Suppressor macrophage treated with lipopolysaccharide for 1 hour (primary cell): ENCODE results near the gene SMAD3.

Source experiments
- DNase-seq, 3 donors: peaks; one replicate each; pipeline ENCODE4 v3.0.0-alpha.2; 2020 to 2022

Gene SMAD3

DNA sequence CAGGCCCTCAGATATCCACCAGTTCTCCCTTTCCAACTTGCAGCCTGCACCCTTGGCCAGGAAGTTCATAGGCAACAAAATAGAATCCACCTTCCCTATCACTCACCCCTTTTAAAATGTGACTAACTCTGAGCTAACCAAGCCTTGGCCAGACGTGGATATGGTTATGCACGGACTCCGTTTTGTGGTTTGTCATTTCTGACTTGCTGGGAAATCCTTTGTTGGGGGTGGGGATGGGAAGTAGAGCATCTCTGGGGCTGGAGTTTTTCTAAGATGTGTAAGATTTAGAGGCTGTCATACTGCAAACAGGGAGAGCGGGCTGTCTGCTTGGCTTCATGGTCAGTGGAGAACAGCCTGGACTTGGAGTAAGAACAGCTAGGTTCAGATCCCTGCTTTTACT lies 62.6 kb downstream of the SMAD3 start:
- DNase-seq, result peak; percentile 93 to 98 (median 97)

- DNase-seq, result no peak
Observed at GRCh38 chr15:67130166-67130565, 64.8 kb downstream of the SMAD3 start.

- no peak for DNase-seq
Observed at GRCh38 chr15:67130673-67131601, 65.5 kb downstream of the SMAD3 start.

- DNase-seq, result no peak
Observed at GRCh38 chr15:67132276-67132675, 66.9 kb downstream of the SMAD3 start.

GRCh38 chr15:67133026-67133425 lies 67.6 kb downstream of the SMAD3 start:
- no peak for DNase-seq

GRCh38 chr15:67133738-67134066 lies 68.3 kb downstream of the SMAD3 start:
- no peak for DNase-seq

DNA sequence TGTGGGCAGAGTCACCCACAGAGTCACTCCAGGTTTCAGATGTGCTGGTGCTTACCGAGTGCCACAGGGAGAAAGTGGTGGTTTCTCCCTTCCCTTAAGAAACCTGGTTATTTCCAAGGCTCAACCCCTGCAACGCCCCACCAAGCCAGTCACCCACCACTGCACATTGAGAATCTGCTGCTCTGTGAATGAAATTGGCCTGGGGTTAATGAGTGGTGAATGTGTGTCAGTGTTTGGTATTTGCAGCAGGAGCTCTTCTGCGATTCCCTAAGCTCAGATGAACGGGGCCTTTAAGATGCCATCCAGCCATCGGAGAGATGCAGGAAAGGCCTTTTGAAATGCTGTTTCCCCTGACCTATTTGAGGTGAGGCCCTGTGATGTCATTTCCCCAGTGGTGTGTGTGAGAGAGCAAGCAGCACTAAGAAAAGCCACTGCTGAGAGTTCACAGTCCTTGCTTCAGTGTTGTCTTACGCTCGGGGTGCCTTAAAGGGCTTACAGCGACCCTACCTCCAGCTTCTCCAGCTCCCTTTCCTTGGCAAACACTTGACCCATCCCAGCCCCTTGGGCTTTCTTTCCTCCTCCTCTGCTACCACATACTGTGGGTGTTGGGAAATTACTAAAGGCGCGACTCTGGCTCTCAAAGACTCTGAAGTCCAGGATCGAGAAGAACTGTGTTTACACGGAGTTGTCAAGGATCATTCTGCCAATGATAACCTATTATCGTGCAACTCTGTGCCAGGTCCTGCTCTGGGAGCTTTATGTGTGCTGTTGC lies 68.9 kb downstream of the SMAD3 start:
- peak; percentile 26 to 42 (median 27) for DNase-seq

- no peak for DNase-seq
Observed at GRCh38 chr15:67134871-67135492, 69.6 kb downstream of the SMAD3 start.

DNA sequence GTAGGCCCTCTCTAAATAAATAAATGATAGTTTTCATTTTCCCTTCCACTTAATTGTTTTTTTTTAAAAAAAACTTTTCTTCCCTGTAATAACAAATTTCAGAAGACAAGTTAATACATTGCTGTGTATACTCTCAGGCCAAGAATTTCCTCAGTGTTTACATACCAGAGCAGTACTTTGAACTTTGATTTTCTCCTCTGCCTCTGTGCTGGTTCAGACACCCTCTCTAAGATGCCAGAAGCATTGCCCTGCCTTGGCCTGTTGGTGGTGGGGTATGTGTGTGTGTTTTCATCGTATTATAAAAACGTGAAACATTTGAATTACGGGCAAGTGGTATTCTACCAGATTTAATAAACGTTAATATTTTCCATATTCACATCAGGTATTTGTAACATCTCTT lies 70.1 kb downstream of the SMAD3 start:
- DNase-seq, result no peak

- no peak for DNase-seq
Observed at GRCh38 chr15:67136802-67137201, 71.4 kb downstream of the SMAD3 start.

DNA sequence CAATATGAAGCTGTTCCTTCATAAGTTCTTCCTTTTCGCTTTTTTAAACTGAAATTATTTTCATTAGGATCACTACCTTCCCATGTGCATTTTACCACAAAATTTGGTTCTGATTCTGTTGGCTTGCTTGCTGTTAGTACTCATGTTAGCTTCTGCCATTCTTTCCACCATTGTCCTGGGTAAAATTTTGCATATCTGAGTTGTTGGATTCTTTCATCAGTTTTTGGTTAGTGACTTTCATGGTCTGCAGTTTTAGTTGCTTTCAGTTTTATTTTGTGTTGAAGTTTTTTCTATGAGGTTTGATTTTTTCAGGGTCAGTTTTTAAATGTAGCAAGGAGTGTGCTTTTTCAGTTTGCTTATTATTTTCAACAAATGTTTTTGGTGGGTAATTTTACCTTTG lies 71.9 kb downstream of the SMAD3 start:
- no peak for DNase-seq

DNA sequence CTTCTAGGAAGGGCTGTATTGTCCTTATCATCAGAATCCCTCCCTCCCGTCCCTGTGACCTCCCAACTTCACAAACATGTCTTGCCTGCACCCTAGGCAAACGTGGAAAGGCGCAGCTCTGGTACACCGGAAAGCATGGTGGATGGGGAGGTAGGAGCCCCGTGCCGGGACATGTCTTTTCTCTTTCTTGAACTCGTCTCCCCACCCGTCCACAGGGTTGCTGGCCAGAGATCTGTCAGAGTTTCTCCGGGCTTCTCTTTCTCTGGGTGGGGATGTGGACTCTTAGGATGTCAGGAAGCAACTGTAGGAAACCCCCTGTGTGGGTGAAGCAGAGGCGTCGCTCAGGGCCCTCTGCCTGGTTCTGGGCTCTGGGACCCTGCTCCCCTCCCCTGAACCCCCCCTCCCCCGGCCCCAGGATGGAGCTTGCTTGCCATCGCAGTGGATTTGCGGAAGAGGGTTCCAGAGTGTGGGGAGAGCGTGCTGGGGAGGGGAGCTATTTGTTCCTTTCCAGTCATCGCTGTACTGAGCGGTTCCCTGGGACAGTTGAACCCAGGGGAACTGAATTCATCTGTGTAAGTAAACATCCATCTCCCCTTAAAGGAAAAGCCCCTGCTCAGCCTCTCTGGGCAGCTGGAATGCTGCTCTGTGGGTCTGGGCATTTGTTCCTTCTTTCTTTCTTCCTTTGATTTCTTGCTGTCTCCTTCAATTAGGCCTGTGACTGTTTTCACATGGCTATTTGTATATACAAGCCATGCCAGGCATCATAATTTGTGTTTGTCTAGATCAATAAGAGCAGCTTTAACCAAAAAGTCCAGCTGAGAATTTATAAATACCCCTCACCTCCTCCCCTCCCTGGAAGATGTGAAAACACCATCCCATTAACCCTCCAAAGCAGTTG lies 72.8 kb downstream of the SMAD3 start:
- DNase-seq, result no peak

DNA sequence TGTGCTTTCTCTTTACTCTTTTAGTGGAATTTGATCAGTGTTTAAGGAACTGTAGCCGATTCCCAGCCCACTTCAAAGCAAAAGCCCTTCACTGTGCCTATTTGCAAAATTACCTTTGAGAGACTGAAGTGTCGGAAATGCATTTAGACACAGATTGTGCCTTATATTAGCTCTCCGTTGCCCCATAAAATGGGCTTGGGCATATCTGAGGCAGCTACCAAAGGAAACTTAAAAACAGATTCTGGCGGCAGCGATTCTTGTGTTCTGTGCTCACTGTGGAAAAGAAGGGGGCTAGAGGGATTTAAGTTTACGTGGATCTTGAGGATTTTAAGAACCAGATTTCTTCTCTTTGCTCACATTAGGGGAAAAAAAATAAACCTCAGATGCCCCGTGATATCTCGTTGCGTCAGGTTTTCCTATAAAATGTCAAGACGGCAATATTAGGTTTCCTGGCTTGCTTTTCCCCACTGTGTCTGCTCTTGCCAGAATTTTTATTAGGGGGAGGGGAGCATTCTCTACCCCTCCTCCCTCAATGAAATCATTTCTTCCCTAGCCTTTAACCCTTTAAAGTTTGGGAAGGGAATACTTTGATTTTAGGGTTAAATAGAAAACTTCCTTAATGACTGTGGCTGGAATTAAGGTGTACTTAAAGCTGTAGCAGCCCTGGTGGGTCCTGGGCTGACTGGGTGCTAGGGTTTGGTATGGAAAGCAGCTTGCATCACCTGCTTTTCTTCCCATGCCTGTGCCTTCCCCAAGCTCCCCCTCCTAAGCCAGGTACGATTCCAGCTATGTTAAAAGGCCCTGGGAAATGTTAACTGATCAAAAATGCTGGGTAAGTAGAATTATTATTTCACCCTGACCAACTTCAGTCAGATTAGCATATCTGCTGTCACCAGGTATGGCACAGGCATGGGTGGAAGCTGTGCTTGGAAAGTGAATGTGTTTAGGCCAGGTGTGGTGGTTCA lies 73.8 kb downstream of the SMAD3 start:
- DNase-seq, result no peak

DNA sequence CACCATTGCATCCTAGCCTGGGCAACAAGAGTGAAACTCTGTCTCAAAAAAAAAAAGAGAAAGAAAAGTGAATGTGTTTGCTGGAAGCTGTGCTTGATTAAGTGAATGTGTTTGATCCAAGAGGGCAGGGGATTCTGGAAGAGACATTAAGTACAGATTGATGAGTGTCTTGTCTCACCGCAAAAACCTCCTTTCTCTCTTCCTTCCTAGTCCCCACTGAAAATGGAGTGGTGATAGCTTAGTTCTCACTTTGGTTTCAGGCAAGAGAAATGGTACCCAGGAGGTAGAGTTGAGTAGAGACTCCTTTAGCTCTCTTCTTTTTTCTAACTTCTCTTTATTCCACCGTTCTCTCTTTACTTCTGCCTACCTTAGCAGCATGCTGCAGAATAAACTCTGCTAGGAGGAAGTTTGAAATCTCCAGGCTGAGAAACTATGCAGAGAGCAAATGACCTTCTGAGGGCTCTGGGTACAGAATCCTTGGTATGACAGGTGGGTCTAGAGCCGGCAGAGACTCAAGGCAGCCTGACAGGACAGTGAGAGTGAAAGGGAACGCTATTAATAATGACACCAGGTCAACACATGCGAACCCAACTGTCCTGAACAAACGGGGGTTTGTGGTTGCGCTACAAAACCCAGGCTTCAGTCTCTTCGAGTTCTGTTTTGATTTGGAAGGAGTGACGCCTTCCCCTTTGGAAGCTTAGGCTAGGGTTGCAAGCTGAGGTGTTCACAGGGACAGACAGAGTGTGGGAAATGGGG lies 74.9 kb downstream of the SMAD3 start:
- no peak for DNase-seq

- DNase-seq, result no peak
Observed at GRCh38 chr15:67142092-67142766, 76.8 kb downstream of the SMAD3 start.

DNA sequence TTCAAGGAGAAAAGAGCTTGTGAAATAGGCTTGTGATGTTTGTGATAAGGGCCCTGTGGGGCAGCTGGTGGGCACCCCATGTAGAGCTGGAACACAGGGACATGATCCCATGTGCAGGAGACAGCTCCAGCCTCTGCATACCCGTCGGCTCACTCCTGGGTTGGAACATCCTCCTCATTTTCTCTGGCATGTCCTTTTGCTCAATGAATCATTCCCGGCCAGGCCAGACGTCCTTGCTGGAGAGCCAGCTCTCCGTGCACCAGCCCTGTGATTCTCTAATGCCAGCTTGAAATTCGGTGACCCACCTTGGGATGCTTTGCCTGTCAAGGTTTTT lies 77.3 kb downstream of the SMAD3 start:
- no peak for DNase-seq

GRCh38 chr15:67143646-67144045 lies 78.2 kb downstream of the SMAD3 start:
- no peak for DNase-seq

- DNase-seq, result peak; percentile 72 to 83 (median 77)
Observed at GRCh38 chr15:67144609-67145311, 79.4 kb downstream of the SMAD3 start.

- no peak for DNase-seq
Observed at GRCh38 chr15:67145312-67145610, 79.9 kb downstream of the SMAD3 start.

GRCh38 chr15:67145710-67146109 lies 80.3 kb downstream of the SMAD3 start:
- DNase-seq, result no peak
